ENCODE measurements around the gene PHB1.

DNA sequence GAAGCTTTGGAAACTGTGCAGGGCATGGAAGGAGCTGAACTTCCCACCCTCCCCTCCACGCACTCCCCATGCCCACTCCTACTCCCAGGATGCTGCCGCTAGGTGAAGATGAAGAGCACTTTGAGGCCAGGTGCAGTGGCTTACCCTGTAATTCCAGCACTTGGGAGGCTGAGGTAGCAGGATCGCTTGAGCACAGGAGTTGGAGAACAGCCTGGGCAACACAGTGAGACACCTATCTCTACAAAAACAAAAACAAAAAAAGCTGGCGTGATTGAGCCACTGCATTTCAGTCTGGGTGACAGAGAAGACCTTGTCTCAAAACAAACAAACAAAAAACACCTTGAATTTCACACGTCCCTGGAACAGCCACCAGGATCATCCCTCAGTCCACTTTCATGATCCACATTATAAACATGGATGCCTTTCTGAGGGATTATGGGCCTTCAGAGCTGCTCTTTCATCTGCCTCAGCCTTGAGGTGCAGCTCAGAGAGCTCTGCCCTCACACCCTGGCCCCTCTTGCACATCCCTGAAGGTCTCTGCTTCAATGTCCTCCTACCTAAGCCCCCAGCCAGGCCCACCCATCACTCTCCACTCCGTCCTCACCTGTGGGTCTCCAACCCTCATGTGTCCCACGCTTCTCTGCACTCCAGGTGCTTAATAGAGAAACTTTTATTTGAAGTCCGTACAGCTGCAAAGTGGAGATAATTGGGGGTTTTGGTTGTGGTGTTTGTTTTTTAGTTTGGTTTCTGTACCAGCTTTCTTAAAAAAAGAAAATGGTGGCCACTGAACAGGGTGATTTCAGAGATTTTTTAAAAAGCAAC lies 25.8 kb downstream of the PHB1 start:
- TF ChIP-seq, protein P1, sequence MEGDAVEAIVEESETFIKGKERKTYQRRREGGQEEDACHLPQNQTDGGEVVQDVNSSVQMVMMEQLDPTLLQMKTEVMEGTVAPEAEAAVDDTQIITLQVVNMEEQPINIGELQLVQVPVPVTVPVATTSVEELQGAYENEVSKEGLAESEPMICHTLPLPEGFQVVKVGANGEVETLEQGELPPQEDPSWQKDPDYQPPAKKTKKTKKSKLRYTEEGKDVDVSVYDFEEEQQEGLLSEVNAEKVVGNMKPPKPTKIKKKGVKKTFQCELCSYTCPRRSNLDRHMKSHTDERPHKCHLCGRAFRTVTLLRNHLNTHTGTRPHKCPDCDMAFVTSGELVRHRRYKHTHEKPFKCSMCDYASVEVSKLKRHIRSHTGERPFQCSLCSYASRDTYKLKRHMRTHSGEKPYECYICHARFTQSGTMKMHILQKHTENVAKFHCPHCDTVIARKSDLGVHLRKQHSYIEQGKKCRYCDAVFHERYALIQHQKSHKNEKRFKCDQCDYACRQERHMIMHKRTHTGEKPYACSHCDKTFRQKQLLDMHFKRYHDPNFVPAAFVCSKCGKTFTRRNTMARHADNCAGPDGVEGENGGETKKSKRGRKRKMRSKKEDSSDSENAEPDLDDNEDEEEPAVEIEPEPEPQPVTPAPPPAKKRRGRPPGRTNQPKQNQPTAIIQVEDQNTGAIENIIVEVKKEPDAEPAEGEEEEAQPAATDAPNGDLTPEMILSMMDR (conservative IDR thresholded peaks at IDR 0.05; ENCODE audit: low read depth in 2 of 2) = no peak
- TF ChIP-seq EZH2 (IDR thresholded peaks at IDR 0.05; ENCODE audit: low read depth, unreplicated experiment) = no peak
- no peak for TF ChIP-seq POLR2AphosphoS5 (IDR thresholded peaks at IDR 0.05; ENCODE audit: low read depth)
- TF ChIP-seq, protein P2, sequence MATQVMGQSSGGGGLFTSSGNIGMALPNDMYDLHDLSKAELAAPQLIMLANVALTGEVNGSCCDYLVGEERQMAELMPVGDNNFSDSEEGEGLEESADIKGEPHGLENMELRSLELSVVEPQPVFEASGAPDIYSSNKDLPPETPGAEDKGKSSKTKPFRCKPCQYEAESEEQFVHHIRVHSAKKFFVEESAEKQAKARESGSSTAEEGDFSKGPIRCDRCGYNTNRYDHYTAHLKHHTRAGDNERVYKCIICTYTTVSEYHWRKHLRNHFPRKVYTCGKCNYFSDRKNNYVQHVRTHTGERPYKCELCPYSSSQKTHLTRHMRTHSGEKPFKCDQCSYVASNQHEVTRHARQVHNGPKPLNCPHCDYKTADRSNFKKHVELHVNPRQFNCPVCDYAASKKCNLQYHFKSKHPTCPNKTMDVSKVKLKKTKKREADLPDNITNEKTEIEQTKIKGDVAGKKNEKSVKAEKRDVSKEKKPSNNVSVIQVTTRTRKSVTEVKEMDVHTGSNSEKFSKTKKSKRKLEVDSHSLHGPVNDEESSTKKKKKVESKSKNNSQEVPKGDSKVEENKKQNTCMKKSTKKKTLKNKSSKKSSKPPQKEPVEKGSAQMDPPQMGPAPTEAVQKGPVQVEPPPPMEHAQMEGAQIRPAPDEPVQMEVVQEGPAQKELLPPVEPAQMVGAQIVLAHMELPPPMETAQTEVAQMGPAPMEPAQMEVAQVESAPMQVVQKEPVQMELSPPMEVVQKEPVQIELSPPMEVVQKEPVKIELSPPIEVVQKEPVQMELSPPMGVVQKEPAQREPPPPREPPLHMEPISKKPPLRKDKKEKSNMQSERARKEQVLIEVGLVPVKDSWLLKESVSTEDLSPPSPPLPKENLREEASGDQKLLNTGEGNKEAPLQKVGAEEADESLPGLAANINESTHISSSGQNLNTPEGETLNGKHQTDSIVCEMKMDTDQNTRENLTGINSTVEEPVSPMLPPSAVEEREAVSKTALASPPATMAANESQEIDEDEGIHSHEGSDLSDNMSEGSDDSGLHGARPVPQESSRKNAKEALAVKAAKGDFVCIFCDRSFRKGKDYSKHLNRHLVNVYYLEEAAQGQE (IDR thresholded peaks at IDR 0.05; ENCODE audit: unreplicated experiment) = no peak
- TF ChIP-seq EZH2phosphoT487 (IDR thresholded peaks at IDR 0.05; ENCODE audit: unreplicated experiment) = no peak
- no peak for TF ChIP-seq CREB1 (CRISPR knock-in tag; IDR thresholded peaks at IDR 0.05; ENCODE audit: low read depth)
- TF ChIP-seq JUNB (IDR thresholded peaks at IDR 0.05; ENCODE audit: unreplicated experiment) = no peak
- TF ChIP-seq, protein P3, sequence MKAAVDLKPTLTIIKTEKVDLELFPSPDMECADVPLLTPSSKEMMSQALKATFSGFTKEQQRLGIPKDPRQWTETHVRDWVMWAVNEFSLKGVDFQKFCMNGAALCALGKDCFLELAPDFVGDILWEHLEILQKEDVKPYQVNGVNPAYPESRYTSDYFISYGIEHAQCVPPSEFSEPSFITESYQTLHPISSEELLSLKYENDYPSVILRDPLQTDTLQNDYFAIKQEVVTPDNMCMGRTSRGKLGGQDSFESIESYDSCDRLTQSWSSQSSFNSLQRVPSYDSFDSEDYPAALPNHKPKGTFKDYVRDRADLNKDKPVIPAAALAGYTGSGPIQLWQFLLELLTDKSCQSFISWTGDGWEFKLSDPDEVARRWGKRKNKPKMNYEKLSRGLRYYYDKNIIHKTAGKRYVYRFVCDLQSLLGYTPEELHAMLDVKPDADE (IDR thresholded peaks at IDR 0.05) = no peak
- no peak for TF ChIP-seq ZNF114 (CRISPR knock-in tag; IDR thresholded peaks at IDR 0.05)
- no peak for TF ChIP-seq ZNF331 (CRISPR knock-in tag; IDR thresholded peaks at IDR 0.05; ENCODE audit: low read depth)
- TF ChIP-seq, protein P4, sequence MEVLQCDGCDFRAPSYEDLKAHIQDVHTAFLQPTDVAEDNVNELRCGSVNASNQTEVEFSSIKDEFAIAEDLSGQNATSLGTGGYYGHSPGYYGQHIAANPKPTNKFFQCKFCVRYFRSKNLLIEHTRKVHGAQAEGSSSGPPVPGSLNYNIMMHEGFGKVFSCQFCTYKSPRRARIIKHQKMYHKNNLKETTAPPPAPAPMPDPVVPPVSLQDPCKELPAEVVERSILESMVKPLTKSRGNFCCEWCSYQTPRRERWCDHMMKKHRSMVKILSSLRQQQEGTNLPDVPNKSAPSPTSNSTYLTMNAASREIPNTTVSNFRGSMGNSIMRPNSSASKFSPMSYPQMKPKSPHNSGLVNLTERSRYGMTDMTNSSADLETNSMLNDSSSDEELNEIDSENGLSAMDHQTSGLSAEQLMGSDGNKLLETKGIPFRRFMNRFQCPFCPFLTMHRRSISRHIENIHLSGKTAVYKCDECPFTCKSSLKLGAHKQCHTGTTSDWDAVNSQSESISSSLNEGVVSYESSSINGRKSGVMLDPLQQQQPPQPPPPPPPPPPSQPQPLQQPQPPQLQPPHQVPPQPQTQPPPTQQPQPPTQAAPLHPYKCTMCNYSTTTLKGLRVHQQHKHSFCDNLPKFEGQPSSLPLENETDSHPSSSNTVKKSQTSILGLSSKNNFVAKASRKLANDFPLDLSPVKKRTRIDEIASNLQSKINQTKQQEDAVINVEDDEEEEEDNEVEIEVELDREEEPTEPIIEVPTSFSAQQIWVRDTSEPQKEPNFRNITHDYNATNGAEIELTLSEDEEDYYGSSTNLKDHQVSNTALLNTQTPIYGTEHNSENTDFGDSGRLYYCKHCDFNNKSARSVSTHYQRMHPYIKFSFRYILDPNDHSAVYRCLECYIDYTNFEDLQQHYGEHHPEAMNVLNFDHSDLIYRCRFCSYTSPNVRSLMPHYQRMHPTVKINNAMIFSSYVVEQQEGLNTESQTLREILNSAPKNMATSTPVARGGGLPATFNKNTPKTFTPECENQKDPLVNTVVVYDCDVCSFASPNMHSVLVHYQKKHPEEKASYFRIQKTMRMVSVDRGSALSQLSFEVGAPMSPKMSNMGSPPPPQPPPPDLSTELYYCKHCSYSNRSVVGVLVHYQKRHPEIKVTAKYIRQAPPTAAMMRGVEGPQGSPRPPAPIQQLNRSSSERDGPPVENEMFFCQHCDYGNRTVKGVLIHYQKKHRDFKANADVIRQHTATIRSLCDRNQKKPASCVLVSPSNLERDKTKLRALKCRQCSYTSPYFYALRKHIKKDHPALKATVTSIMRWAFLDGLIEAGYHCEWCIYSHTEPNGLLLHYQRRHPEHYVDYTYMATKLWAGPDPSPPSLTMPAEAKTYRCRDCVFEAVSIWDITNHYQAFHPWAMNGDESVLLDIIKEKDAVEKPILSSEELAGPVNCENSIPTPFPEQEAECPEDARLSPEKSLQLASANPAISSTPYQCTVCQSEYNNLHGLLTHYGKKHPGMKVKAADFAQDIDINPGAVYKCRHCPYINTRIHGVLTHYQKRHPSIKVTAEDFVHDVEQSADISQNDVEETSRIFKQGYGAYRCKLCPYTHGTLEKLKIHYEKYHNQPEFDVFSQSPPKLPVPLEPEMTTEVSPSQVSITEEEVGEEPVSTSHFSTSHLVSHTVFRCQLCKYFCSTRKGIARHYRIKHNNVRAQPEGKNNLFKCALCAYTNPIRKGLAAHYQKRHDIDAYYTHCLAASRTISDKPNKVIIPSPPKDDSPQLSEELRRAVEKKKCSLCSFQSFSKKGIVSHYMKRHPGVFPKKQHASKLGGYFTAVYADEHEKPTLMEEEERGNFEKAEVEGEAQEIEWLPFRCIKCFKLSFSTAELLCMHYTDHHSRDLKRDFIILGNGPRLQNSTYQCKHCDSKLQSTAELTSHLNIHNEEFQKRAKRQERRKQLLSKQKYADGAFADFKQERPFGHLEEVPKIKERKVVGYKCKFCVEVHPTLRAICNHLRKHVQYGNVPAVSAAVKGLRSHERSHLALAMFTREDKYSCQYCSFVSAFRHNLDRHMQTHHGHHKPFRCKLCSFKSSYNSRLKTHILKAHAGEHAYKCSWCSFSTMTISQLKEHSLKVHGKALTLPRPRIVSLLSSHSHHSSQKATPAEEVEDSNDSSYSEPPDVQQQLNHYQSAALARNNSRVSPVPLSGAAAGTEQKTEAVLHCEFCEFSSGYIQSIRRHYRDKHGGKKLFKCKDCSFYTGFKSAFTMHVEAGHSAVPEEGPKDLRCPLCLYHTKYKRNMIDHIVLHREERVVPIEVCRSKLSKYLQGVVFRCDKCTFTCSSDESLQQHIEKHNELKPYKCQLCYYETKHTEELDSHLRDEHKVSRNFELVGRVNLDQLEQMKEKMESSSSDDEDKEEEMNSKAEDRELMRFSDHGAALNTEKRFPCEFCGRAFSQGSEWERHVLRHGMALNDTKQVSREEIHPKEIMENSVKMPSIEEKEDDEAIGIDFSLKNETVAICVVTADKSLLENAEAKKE (CRISPR knock-in tag; IDR thresholded peaks at IDR 0.05) = no peak
- TF ChIP-seq NANOG (IDR thresholded peaks at IDR 0.05; ENCODE audit: borderline replicate concordance) = no peak

Data from GM23338 (cell line).